Progenitor cell of endocrine pancreas (in vitro differentiated cells): ENCODE data around the gene PLEKHO2. TPM values are rescaled to one million over a fixed set of nuclear protein-coding genes. Genes with fewer than 3 reads are reported as not detected.
A peak's percentile ranks its signal among the peaks of the same experiment; 100 is the strongest.

Source experiments
- DNase-seq: peaks from one replicate; pipeline ENCODE4 v3.0.0; 2021; ENCODE audit warnings: low spot score; ENCODE audit not compliant: unreplicated experiment
- H3K27ac Mint-ChIP-seq: 2 replicates; pipeline ENCODE4 v1.8.0; 2021; ENCODE audit warnings: mild to moderate bottlenecking, moderate library complexity, mixed read lengths
- H3K27me3 Mint-ChIP-seq: 2 replicates; pipeline ENCODE4 v1.8.0; 2021; ENCODE audit warnings: mixed read lengths
- H3K36me3 Mint-ChIP-seq: 2 replicates; pipeline ENCODE4 v1.8.0; 2022; ENCODE audit warnings: mixed read lengths; ENCODE audit not compliant: insufficient read depth
- H3K4me1 Mint-ChIP-seq: 2 replicates; pipeline ENCODE4 v1.8.0; 2021; ENCODE audit warnings: low read depth, mixed read lengths
- H3K4me3 Mint-ChIP-seq: 2 replicates; pipeline ENCODE4 v1.8.0; 2021; ENCODE audit warnings: low read depth, mild to moderate bottlenecking, moderate library complexity, mixed read lengths
- H3K9me3 Mint-ChIP-seq: 2 replicates; pipeline ENCODE4 v1.8.0; 2021; ENCODE audit warnings: low read depth, mixed read lengths
- total RNA-seq: library from RNA; stranded (reverse); gene quantifications from 2 replicates; pipeline ENCODE4 v1.2.1, GENCODE V29; 2021
- TF ChIP-seq, protein P1 (sequence below): fragments of 200-600 bp; sonication (generic); IDR thresholded peaks from one replicate; pipeline ENCODE4 v1.5.0; 2021; ENCODE audit warnings: antibody characterized with exemption, mild to moderate bottlenecking; ENCODE audit not compliant: unreplicated experiment

The PLEKHO2 gene
- total RNA-seq, 1 donor from 2014 or later = 9.6 TPM

DNA sequence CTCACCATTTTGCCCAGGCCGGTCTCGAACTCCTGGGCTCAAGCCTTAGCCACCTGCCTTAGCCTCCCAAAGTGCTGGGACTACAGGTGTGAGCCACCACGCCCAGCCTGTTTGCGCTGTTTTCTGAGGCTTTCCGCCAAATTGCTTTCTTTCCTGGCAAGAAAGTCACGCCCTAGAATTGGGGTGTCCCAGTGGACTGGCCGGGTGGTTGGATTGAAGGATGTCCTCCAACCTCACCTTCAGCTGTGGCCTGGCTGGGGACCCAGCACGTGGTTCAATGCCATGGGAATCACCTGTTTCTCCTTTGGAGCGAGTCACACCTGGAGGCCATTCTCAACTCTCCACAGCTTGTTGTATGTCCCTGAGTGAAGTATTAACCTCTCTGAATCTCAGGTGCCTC is 64.2 kb downstream of the PLEKHO2 start:
- DNase-seq = no peak
- Mint-ChIP-seq H3K27ac (no peak overlapping the region), H3K4me1 (peaks cover 3% of the 10 kb centered on the region), H3K27me3 (peaks cover 15% of the 10 kb centered on the region), H3K4me3 (no peak overlapping the region), H3K9me3 (peaks cover 7% of the 10 kb centered on the region), H3K36me3 (no peaks in the 10 kb centered on the region)
- TF ChIP-seq, protein P1, sequence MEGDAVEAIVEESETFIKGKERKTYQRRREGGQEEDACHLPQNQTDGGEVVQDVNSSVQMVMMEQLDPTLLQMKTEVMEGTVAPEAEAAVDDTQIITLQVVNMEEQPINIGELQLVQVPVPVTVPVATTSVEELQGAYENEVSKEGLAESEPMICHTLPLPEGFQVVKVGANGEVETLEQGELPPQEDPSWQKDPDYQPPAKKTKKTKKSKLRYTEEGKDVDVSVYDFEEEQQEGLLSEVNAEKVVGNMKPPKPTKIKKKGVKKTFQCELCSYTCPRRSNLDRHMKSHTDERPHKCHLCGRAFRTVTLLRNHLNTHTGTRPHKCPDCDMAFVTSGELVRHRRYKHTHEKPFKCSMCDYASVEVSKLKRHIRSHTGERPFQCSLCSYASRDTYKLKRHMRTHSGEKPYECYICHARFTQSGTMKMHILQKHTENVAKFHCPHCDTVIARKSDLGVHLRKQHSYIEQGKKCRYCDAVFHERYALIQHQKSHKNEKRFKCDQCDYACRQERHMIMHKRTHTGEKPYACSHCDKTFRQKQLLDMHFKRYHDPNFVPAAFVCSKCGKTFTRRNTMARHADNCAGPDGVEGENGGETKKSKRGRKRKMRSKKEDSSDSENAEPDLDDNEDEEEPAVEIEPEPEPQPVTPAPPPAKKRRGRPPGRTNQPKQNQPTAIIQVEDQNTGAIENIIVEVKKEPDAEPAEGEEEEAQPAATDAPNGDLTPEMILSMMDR = no peak

DNA sequence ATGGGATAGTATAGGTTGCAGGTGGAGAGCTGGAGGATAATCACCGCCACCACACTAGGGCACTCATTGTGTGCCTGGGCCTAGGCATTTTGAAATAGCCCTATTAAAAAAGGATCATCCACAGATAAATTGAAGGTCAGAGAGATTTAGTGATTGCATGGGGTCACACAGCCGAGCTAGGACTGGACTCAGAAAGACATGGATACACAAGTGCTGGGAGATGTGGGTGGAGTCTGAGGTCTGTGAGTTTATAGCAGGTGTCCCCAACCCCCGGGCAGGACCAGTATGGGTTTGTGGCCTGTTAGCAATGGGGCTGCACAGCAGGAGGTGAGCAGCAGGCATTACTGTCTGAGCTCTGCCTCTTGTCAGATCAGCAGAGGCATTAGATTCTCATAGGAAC is 64.7 kb downstream of the PLEKHO2 start:
- H3K27ac Mint-ChIP-seq = peak overlapping the region; percentile 22
- no peaks in the 10 kb centered on the region for H3K36me3 Mint-ChIP-seq
- H3K4me3 Mint-ChIP-seq = no peak overlapping the region
- DNase-seq = no peak
- H3K27me3 Mint-ChIP-seq = peaks cover 20% of the 10 kb centered on the region
- peaks cover 5% of the 10 kb centered on the region for H3K4me1 Mint-ChIP-seq
- TF ChIP-seq, protein P1 = no peak
- H3K9me3 Mint-ChIP-seq = peaks cover 4% of the 10 kb centered on the region

DNA sequence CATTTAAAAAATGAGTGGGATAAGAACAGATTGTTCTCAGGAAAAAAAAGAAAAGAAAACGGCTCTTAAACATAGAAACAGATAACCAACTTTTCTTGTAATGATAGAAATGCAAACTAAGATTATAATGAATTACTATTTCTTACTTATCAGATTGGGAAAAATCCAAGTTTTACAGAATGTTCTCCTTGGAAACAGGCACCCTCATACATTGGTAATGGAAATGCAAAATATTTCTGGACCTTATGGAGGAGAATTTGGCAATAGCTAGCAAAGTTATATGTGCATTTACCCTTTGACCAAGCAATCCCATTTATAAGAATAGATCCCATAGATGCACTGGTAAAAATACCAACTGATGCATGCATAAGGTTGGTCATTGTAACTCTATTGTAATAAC is 66.3 kb downstream of the PLEKHO2 start:
- Mint-ChIP-seq H3K4me1 (peaks cover 5% of the 10 kb centered on the region), H3K9me3 (peaks cover 4% of the 10 kb centered on the region), H3K27ac (no peak overlapping the region), H3K36me3 (no peaks in the 10 kb centered on the region), H3K4me3 (no peak overlapping the region), H3K27me3 (peaks cover 32% of the 10 kb centered on the region)
- DNase-seq = no peak
- TF ChIP-seq, protein P1 = no peak

DNA sequence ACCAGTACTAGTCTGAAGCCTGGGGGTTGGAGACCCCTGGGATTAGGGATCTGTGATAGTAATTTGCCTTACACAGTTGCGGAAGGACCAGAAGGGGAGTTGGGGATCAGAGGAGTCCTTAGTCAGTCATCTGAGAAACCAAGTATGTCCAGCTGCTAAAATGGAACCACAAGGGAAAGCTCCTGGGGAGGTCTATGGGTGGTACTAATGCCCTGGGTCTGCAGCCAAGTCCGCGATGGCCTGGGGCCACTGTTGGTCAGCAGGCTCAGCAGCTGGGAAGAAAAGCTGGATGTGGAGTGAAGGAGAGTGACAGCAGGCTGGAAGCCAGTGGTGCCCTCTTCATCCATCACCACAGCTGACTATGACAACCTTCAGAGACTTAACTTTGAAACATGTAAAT is 67.8 kb downstream of the PLEKHO2 start:
- H3K36me3 Mint-ChIP-seq = no peaks in the 10 kb centered on the region
- H3K9me3 Mint-ChIP-seq = peaks cover 4% of the 10 kb centered on the region
- no peak for DNase-seq
- no peak overlapping the region for H3K4me3 Mint-ChIP-seq
- H3K27ac Mint-ChIP-seq = no peak overlapping the region
- TF ChIP-seq, protein P1 = no peak
- H3K4me1 Mint-ChIP-seq = peaks cover 5% of the 10 kb centered on the region
- peaks cover 40% of the 10 kb centered on the region for H3K27me3 Mint-ChIP-seq

DNA sequence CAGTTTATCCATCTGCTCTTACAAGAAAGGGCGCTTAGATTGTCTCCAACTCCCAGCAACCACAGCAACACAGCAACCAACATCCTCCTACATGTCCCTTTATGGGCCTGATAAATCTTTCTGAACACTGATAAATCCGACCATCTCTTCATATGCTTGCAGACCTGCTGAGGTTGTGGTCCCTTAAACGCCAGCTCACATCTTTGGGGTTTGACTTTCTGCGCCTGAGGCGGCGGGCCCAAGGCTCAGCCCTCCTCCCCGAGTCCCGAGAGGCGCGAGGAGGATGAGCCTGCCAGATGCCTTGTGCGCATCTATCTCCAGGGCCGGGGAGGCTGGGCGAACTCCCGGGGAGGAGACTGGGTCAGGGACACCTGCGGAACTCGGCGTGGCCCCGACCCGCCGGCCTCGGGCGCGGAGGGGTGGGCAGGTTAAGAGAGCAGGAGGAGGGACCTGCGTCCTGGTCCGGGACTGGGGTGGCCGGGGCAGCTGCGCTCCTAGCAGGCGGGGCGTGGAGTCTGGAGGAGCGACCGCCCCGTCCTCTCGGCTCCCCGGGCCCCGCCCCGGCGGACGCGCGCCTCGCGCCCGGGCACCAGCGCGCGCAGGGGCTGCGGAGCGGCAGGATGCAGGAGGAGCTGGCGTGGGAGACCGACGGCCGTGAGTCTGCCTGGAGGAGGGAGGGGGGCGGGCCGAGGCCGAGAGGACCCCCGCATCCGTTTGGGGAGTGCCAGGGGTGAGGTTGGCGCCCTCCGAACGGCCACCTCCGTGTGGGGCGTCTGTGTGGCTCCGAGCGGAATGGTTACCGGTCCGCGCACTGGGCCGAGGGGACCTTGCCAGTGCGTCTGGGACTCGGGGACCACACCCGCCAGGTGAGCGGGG is 69.8 kb downstream of the PLEKHO2 start, which contains the start of gene ANKDD1A:
TSS of gene ANKDD1A (plus strand) at position 592 of the 876 bp plus-strand sequence. CDS start at position 621, 29 bp downstream.
- no peaks in the 10 kb centered on the region for H3K36me3 Mint-ChIP-seq
- peaks cover 56% of the 10 kb centered on the region for H3K27me3 Mint-ChIP-seq
- TF ChIP-seq, protein P1 = no peak
- no peaks in the 10 kb centered on the region for H3K9me3 Mint-ChIP-seq
- peak; percentile 54 for DNase-seq
- peaks cover 7% of the 10 kb centered on the region for H3K4me1 Mint-ChIP-seq
- H3K4me3 Mint-ChIP-seq = peak within 1 kb of the TSS; percentile 67
- H3K27ac Mint-ChIP-seq = peak within 1 kb of the TSS; percentile 77
